Measurements from ENCODE around the gene GPR151.

GPR151 gene

DNA sequence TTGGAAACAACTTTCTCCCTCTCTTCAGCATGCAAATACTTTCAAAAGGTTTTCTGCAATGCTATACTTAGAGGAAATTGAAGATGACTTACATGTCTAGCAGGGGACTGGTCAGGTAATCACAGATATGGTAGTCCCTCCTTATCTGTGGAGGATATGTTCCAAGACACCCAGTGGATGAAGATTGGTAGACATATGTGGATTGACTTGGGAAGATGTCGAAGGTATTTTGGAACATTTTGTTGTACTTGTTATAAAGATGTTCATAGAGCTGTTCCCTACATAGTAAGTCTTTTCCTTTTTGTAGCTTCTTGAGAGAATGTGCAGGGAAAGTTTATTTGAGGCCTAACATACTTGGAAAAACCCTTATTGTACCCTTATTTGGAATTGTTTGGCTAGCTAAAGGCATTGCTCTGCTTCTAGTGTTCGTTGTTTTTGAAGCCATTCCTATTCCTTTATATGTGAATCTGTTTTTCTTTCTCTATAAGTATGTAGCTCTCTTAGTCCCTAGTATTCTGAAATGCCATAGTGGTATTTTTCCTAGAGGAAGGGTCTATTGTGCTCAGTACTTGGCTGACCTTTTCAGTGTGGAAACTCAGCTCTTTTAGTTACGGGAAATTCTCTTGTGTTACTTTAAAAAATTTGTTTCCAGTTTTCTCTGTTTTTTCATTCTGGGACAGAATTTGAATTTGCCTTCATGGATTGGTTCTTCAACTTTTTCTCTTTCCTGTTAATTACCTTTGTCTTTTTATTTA lies 25.7 kb downstream of the GPR151 start:
- Histone ChIP-seq H3K4me1 (ENCODE audit: control insufficient read depth, insufficient read depth, low read length, poor library complexity, severe bottlenecking) (no peaks in the 10 kb centered on the region), H3K36me3 (ENCODE audit: control insufficient read depth, insufficient read depth, low read length) (peaks cover 56% of the 10 kb centered on the region), H3K9me3 (ENCODE audit: control insufficient read depth, low read length) (no peaks in the 10 kb centered on the region), H3K4me3 (ENCODE audit: extremely low read depth, insufficient read depth, low read length, poor library complexity, severe bottlenecking) (no peak overlapping the region), H3K27ac (ENCODE audit: low read depth, low read length, severe bottlenecking) (no peak overlapping the region)
- 89% methylated on average over 1 of the region's 3 CpGs; no CpG with 5 or more reads in 1 of the 2 experiments for WGBS, 2 experiments (ENCODE audit: insufficient coverage in 2 of 2)

DNA sequence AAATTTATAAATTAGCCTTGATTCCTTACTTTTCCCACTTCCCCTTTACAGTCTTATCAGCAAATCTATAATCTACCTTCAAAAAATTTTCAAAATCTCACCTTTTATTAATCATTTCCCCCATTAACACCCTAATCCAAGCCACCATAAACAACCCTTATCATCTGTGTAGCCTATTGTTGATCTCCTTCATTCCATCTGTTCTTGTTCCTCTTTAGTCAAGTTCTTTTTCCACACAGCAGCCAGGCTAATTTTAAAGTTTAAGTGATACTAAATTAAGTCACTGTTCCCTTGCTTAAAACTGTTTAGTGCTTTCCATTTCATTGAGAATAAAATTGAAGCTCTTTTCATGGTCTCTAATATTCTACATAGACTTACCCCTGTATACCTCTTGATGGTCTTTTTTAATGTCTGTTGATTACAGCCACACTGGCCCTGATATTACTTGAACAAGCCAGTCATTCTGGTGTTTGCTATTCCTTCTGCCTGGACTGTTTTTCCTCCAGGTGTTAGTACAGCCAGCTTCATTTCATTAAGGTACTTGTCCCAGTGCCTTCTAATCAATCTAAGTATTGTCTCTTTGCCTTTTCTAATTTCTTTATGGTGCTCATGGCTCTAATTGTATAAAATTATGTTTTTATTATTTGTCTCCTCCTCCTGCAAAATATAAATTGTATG lies 31.1 kb downstream of the GPR151 start:
- no peaks in the 10 kb centered on the region for H3K4me1 ChIP-seq (ENCODE audit: control insufficient read depth, insufficient read depth, low read length, poor library complexity, severe bottlenecking)
- no peaks in the 10 kb centered on the region for H3K9me3 ChIP-seq (ENCODE audit: control insufficient read depth, low read length)
- no peak overlapping the region for H3K4me3 ChIP-seq (ENCODE audit: extremely low read depth, insufficient read depth, low read length, poor library complexity, severe bottlenecking)
- peaks cover 66% of the 10 kb centered on the region for H3K36me3 ChIP-seq (ENCODE audit: control insufficient read depth, insufficient read depth, low read length)
- H3K27ac ChIP-seq (ENCODE audit: low read depth, low read length, severe bottlenecking): no peak overlapping the region

DNA sequence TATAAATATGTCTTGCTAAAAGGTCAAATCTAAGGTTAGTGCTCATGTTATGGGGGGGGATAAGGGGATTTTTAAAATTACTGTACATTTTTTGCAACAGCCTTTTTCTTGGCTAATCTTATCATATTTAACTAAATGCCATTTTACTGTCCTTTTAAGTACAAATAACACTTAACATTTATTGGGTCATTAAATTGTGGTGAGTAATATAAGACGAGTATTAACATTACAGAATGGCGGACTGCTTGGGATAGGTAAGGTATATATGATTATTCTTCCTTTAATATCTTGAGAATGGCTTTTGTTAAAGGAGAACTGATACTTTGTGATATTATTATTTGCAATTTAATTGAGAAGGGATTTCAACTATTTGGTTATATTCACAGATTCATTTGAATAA lies 33.2 kb downstream of the GPR151 start:
- Histone ChIP-seq H3K9me3 (ENCODE audit: control insufficient read depth, low read length) (no peaks in the 10 kb centered on the region), H3K4me3 (ENCODE audit: extremely low read depth, insufficient read depth, low read length, poor library complexity, severe bottlenecking) (no peak overlapping the region), H3K36me3 (ENCODE audit: control insufficient read depth, insufficient read depth, low read length) (peaks cover 60% of the 10 kb centered on the region), H3K27ac (ENCODE audit: low read depth, low read length, severe bottlenecking) (no peak overlapping the region), H3K4me1 (ENCODE audit: control insufficient read depth, insufficient read depth, low read length, poor library complexity, severe bottlenecking) (no peaks in the 10 kb centered on the region)
- WGBS, 2 experiments (ENCODE audit: insufficient coverage in 2 of 2): no CpG with 5 or more reads among the region's 2 CpGs

DNA sequence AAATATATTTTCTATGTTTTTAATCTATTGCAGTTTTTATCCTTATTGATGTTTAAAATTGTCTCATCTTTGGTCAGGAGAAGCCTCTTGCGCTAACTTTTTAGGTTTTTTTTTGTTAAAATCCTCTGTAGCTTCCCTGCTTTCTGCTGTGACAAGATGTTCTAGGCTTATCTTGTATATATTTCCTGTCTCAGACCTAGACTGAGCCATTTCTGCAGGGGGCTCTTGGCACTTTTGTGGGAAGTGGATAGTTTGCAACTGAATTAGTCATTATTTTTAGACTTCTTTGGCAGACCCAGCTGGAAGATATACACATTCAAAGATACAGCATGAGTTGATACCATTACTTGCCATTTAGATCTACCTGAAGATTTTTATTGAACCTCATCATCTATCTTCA lies 40.1 kb downstream of the GPR151 start:
- Histone ChIP-seq H3K4me3 (ENCODE audit: extremely low read depth, insufficient read depth, low read length, poor library complexity, severe bottlenecking) (no peak overlapping the region), H3K27ac (ENCODE audit: low read depth, low read length, severe bottlenecking) (no peak overlapping the region), H3K4me1 (ENCODE audit: control insufficient read depth, insufficient read depth, low read length, poor library complexity, severe bottlenecking) (no peaks in the 10 kb centered on the region), H3K36me3 (ENCODE audit: control insufficient read depth, insufficient read depth, low read length) (peaks cover 60% of the 10 kb centered on the region), H3K9me3 (ENCODE audit: control insufficient read depth, low read length) (no peaks in the 10 kb centered on the region)
- no CpG with 5 or more reads among the region's 1 CpG for WGBS, 2 experiments (ENCODE audit: insufficient coverage in 2 of 2)

DNA sequence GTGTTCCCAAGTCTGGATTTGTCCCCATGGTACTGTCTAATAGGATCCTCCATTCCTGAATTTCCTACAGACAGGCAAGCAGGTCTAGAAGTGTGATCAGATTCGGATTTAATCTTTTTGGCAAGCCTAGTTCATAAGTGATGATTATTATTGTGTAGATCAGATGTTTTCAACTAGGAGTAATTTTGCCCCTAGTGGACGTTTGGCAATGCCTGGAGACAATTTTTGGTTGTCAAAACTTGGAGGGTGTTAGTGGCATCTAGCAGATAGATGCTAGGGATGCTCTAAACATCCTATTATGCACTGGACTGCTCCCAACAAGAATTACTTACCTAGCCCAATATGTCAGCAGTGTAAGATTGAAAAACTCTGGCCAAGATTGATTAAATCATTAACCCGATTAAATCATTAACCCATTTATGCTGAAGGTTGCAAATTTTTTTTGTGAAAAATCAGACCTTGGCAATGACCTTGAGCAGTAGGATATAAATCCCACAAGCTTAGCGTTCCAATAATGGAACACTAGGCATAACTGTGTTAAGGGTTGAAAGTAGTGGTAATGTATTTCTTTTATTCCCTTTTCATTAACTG lies 40.7 kb downstream of the GPR151 start:
- Histone ChIP-seq H3K4me3 (ENCODE audit: extremely low read depth, insufficient read depth, low read length, poor library complexity, severe bottlenecking) (no peak overlapping the region), H3K36me3 (ENCODE audit: control insufficient read depth, insufficient read depth, low read length) (peaks cover 62% of the 10 kb centered on the region), H3K4me1 (ENCODE audit: control insufficient read depth, insufficient read depth, low read length, poor library complexity, severe bottlenecking) (no peaks in the 10 kb centered on the region), H3K27ac (ENCODE audit: low read depth, low read length, severe bottlenecking) (no peak overlapping the region), H3K9me3 (ENCODE audit: control insufficient read depth, low read length) (no peaks in the 10 kb centered on the region)
- WGBS, 2 experiments (ENCODE audit: insufficient coverage in 2 of 2): 80 to 100% methylated on average over 1 of the region's 4 CpGs

DNA sequence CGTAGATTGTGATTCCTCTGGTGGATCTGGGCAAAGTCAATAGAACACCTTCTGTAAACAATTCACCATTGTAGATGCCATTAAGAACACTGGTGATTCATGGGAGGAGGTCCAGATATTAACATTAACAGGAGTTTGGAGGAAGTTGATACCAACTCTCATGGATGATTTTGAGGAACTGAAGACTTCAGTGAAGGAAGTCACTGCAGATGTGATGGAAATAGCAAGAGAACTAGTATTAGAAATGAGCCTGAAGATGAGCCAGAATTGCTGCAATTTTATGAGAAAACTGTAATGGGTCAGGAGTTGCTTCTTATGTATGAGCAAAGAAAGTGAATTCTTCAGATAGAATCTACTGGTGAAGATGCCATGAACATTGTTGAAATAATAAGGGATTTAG lies 41.9 kb downstream of the GPR151 start:
- H3K36me3 ChIP-seq (ENCODE audit: control insufficient read depth, insufficient read depth, low read length): peaks cover 68% of the 10 kb centered on the region

DNA sequence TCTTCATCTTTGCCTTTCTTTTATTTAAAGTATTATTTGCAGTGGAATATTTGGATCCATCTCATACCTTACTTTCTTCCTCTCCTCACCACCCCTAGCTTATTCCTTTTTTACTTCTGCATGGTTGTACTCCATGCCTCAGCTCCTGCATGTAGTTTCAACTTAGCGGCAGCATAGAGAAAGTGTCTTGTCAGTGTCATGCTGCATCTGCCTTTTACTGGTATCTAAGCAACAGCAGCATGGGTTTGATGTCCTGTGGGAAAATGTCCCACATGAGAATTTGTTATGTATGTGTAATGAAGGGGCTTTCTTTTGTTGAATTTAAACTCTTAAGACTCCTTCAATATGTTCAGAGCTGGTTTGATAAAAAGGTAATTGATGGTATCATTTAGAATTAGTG lies 48.2 kb downstream of the GPR151 start:
- Histone ChIP-seq H3K4me3 (ENCODE audit: extremely low read depth, insufficient read depth, low read length, poor library complexity, severe bottlenecking) (no peak overlapping the region), H3K4me1 (ENCODE audit: control insufficient read depth, insufficient read depth, low read length, poor library complexity, severe bottlenecking) (no peaks in the 10 kb centered on the region), H3K9me3 (ENCODE audit: control insufficient read depth, low read length) (no peaks in the 10 kb centered on the region), H3K36me3 (ENCODE audit: control insufficient read depth, insufficient read depth, low read length) (peaks cover 47% of the 10 kb centered on the region), H3K27ac (ENCODE audit: low read depth, low read length, severe bottlenecking) (no peak overlapping the region)
- 86 to 94% methylated on average over 1 of the region's 1 CpG for whole genome bisulfite sequencing, 2 experiments (ENCODE audit: insufficient coverage in 2 of 2)

More for the DNA sequence above, 41.9 kb downstream of the GPR151 start:
- WGBS, 2 experiments (ENCODE audit: insufficient coverage in 2 of 2): no CpG with 5 or more reads among the region's 1 CpG
- Histone ChIP-seq H3K9me3 (ENCODE audit: control insufficient read depth, low read length) (no peaks in the 10 kb centered on the region), H3K4me1 (ENCODE audit: control insufficient read depth, insufficient read depth, low read length, poor library complexity, severe bottlenecking) (no peaks in the 10 kb centered on the region), H3K27ac (ENCODE audit: low read depth, low read length, severe bottlenecking) (no peak overlapping the region), H3K4me3 (ENCODE audit: extremely low read depth, insufficient read depth, low read length, poor library complexity, severe bottlenecking) (no peak overlapping the region)

DNA sequence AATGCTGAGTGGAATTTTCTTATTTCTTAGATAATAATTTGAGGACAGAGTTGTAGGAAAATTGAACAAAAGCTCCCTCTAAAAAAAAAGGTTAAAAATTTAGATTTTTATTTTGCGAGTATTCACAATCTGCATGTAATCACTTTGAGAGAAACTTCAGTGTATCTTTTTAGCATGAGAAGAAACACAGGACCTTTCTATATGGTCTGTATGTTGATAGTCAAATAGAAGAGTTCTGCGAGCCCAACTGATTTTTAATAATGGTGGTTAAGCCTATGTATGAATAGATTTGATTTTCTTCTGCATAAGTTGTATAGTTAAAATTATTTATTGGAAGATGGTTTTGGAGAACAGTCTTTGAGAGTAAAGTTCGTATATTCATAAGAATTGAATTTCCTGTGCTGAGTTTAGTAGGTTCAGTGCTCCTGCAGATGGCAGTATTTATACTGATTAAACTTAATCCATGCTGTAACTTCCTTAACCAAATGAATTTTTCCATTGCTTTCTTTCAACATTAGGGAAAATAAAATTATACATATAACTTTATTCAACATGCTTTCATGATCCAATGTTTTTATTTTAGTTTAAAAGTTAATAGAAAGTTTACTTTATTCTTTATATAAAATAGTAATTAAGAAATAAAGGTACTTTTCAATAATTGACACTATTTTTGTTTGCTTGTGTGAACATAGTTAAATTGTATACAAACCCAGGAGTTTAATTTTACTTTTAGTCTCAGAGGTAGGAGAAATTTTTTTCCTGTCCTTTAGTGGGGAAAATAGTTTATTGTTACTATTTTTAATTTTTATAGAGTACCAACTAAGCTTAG lies 49.3 kb downstream of the GPR151 start:
- Histone ChIP-seq H3K9me3 (ENCODE audit: control insufficient read depth, low read length) (no peaks in the 10 kb centered on the region), H3K4me1 (ENCODE audit: control insufficient read depth, insufficient read depth, low read length, poor library complexity, severe bottlenecking) (no peaks in the 10 kb centered on the region), H3K27ac (ENCODE audit: low read depth, low read length, severe bottlenecking) (no peak overlapping the region), H3K36me3 (ENCODE audit: control insufficient read depth, insufficient read depth, low read length) (peaks cover 37% of the 10 kb centered on the region), H3K4me3 (ENCODE audit: extremely low read depth, insufficient read depth, low read length, poor library complexity, severe bottlenecking) (no peak overlapping the region)
- WGBS, 2 experiments (ENCODE audit: insufficient coverage in 2 of 2): 92 to 94% methylated on average over 1 to 2 of the region's 3 CpGs

DNA sequence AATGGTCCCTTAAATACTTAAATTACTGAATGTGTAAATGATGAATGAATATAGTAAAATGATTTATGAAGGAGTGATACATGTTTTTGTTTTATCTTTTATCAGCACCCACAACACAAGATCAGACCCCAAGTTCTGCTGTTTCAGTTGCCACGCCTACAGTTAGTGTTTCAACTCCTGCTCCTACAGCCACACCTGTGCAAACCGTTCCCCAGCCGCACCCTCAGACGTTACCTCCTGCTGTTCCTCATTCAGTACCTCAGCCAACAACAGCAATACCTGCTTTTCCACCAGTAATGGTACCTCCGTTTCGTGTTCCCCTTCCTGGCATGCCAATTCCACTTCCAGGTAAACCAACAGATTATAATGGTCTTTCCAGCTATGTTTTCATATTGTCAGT lies 52.5 kb downstream of the GPR151 start:
- Histone ChIP-seq H3K9me3 (ENCODE audit: control insufficient read depth, low read length) (no peaks in the 10 kb centered on the region), H3K36me3 (ENCODE audit: control insufficient read depth, insufficient read depth, low read length) (peaks cover 37% of the 10 kb centered on the region), H3K4me3 (ENCODE audit: extremely low read depth, insufficient read depth, low read length, poor library complexity, severe bottlenecking) (no peak overlapping the region), H3K27ac (ENCODE audit: low read depth, low read length, severe bottlenecking) (no peak overlapping the region), H3K4me1 (ENCODE audit: control insufficient read depth, insufficient read depth, low read length, poor library complexity, severe bottlenecking) (no peaks in the 10 kb centered on the region)
- 100% methylated on average over 2 to 4 of the region's 6 CpGs for WGBS, 2 experiments (ENCODE audit: insufficient coverage in 2 of 2)
